ENCODE results near the gene SALL1.

DNA sequence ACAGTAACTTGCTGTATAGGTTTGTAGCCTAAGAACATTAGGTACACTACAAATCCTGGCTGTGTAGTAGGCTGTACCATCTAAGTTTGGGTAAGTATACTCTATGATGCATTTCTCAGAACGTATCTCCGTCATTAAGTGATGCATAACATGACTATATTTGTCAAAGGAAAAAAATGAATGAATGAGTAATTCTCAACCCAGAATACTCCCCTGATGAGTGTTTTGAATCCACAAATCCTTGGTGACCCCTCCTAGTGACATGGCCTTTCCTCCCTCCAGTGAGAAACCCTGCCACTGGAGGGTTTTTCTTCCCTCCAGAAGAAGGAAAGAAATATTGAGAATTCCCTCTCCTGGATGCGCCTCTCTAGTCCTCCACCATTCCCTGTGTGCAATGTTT, 24.0 kb upstream of the SALL1 start:
- TF ChIP-seq, protein P1, sequence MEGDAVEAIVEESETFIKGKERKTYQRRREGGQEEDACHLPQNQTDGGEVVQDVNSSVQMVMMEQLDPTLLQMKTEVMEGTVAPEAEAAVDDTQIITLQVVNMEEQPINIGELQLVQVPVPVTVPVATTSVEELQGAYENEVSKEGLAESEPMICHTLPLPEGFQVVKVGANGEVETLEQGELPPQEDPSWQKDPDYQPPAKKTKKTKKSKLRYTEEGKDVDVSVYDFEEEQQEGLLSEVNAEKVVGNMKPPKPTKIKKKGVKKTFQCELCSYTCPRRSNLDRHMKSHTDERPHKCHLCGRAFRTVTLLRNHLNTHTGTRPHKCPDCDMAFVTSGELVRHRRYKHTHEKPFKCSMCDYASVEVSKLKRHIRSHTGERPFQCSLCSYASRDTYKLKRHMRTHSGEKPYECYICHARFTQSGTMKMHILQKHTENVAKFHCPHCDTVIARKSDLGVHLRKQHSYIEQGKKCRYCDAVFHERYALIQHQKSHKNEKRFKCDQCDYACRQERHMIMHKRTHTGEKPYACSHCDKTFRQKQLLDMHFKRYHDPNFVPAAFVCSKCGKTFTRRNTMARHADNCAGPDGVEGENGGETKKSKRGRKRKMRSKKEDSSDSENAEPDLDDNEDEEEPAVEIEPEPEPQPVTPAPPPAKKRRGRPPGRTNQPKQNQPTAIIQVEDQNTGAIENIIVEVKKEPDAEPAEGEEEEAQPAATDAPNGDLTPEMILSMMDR (IDR thresholded peaks at IDR 0.05; ENCODE audit: poor library complexity, severe bottlenecking), result no peak
- TF ChIP-seq, protein P2, sequence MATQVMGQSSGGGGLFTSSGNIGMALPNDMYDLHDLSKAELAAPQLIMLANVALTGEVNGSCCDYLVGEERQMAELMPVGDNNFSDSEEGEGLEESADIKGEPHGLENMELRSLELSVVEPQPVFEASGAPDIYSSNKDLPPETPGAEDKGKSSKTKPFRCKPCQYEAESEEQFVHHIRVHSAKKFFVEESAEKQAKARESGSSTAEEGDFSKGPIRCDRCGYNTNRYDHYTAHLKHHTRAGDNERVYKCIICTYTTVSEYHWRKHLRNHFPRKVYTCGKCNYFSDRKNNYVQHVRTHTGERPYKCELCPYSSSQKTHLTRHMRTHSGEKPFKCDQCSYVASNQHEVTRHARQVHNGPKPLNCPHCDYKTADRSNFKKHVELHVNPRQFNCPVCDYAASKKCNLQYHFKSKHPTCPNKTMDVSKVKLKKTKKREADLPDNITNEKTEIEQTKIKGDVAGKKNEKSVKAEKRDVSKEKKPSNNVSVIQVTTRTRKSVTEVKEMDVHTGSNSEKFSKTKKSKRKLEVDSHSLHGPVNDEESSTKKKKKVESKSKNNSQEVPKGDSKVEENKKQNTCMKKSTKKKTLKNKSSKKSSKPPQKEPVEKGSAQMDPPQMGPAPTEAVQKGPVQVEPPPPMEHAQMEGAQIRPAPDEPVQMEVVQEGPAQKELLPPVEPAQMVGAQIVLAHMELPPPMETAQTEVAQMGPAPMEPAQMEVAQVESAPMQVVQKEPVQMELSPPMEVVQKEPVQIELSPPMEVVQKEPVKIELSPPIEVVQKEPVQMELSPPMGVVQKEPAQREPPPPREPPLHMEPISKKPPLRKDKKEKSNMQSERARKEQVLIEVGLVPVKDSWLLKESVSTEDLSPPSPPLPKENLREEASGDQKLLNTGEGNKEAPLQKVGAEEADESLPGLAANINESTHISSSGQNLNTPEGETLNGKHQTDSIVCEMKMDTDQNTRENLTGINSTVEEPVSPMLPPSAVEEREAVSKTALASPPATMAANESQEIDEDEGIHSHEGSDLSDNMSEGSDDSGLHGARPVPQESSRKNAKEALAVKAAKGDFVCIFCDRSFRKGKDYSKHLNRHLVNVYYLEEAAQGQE (IDR thresholded peaks at IDR 0.05; ENCODE audit: borderline replicate concordance), result no peak

All from neural cell (in vitro differentiated cells).